ENCODE data around the gene KLHDC7A. TPM values are rescaled to one million over a fixed set of nuclear protein-coding genes. Genes with fewer than 3 reads are reported as not detected.

KLHDC7A gene
- total RNA-seq, 2 experiments from 2014 or later, result 0.91 to 2.6 TPM

DNA sequence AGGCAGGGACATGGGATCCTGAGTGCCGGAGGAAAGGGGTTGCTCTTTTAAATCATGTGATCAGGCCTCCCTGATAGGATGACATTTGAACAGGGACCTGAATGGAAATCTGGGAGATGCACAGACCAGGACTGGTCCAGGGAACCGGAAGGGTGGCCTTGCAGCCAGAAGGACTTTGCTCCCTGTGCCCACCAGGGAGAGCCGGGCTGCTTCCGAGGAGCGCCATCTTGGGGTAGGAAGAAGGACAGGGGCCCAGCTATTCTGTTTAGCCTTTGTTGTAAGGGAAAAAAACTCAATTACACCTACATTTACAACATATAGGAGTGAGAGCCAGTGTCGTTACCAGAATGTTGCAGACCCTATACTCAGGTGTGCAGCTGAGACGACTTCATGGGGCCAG lies 5.5 kb downstream of the KLHDC7A start:
- ChIA-PET CTCF (ENCODE audit: unreplicated experiment) (no interaction called here), POLR2A (interaction anchor here (0.7 kb wide), 3 partner anchors 26 to 1345 kb away, joined by 3 to 4 read pairs (median 3); no protein-coding TSS in a partner anchor)
- Histone ChIP-seq H3K4me2 (ENCODE audit: low read length) (no peak overlapping the region), H3K27ac (ENCODE audit: low read depth, low read length, poor library complexity, severe bottlenecking) (no peak overlapping the region), H3K79me2 (ENCODE audit: insufficient read depth, low read depth, low read length) (no peaks in the 10 kb centered on the region), H2AFZ (ENCODE audit: low read length) (no peak overlapping the region), H4K20me1 (ENCODE audit: insufficient read depth, low read length) (no peaks in the 10 kb centered on the region), H3K9me2 (ENCODE audit: insufficient read depth, low read length) (no peaks in the 10 kb centered on the region), H3K4me1 (ENCODE audit: insufficient read depth, low read length, poor library complexity, severe bottlenecking) (peaks cover 39% of the 10 kb centered on the region), H3K36me3 (ENCODE audit: insufficient read depth, low read length) (no peaks in the 10 kb centered on the region), H3K4me3 (ENCODE audit: low read depth, low read length, poor library complexity, severe bottlenecking) (no peak overlapping the region), H3K9me3 (ENCODE audit: low read length) (no peaks in the 10 kb centered on the region; the same call in 1 of the 2 replicates)
- BruUV-seq (replicated peaks), result no TSS peak
- no peak for DNase-seq (ENCODE audit: low spot score)
- TF ChIP-seq EZH2phosphoT487 (IDR thresholded peaks at IDR 0.05; ENCODE audit: borderline replicate concordance, low read depth, low read length), result no peak
- TF ChIP-seq, protein P1, sequence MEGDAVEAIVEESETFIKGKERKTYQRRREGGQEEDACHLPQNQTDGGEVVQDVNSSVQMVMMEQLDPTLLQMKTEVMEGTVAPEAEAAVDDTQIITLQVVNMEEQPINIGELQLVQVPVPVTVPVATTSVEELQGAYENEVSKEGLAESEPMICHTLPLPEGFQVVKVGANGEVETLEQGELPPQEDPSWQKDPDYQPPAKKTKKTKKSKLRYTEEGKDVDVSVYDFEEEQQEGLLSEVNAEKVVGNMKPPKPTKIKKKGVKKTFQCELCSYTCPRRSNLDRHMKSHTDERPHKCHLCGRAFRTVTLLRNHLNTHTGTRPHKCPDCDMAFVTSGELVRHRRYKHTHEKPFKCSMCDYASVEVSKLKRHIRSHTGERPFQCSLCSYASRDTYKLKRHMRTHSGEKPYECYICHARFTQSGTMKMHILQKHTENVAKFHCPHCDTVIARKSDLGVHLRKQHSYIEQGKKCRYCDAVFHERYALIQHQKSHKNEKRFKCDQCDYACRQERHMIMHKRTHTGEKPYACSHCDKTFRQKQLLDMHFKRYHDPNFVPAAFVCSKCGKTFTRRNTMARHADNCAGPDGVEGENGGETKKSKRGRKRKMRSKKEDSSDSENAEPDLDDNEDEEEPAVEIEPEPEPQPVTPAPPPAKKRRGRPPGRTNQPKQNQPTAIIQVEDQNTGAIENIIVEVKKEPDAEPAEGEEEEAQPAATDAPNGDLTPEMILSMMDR (conservative IDR thresholded peaks at IDR 0.05; ENCODE audit: low read length), result peak; percentile 53; the same call in 1 of the 2 replicates
- intact Hi-C loops (cut with micrococcal nuclease; ENCODE audit: unreplicated experiment), result no loop called here

DNA sequence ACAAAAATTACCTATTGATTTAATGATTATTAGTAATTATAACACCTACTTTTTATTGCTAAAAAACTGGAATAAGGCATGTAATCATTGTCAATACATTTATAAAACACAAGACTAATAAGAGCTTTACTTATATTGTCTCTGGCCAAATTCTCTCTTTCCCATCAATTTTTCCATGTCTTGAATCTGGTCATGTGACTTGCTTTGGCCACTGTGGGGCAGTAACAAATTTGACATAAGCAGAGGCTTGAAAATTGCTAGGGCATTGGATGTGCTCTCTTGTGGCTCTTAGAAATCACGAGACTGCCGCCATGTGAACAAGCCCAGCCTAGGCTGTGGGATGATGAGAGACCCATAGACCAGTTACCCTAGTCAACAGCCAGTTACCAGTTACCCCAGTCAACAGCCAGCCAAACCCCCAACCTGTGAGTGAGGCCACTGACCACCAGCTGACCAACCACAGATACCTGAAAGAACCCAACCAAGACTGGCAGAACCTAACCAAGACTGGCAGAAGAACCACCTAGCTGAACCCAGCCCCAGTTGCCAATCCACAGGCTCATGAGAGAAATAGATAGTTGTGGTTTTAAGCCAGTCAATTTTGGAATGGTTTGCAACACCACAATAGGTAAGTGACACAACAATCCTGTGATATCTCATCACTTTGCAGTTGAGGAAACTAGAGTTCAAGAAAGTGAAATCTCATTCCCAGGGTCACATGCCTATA lies 8.8 kb downstream of the KLHDC7A start:
- Histone ChIP-seq H3K9me2 (ENCODE audit: insufficient read depth, low read length) (no peaks in the 10 kb centered on the region), H3K36me3 (ENCODE audit: insufficient read depth, low read length) (no peaks in the 10 kb centered on the region), H3K4me2 (ENCODE audit: low read length) (no peak overlapping the region), H3K4me3 (ENCODE audit: low read depth, low read length, poor library complexity, severe bottlenecking) (no peak overlapping the region), H4K20me1 (ENCODE audit: insufficient read depth, low read length) (no peaks in the 10 kb centered on the region), H2AFZ (ENCODE audit: low read length) (no peak overlapping the region), H3K4me1 (ENCODE audit: insufficient read depth, low read length, poor library complexity, severe bottlenecking) (peaks cover 27% of the 10 kb centered on the region), H3K27ac (ENCODE audit: low read depth, low read length, poor library complexity, severe bottlenecking) (no peak overlapping the region), H3K9me3 (ENCODE audit: low read length) (peaks cover 5% of the 10 kb centered on the region; the same call in 1 of the 2 replicates), H3K79me2 (ENCODE audit: insufficient read depth, low read depth, low read length) (no peaks in the 10 kb centered on the region)
- intact Hi-C loops (cut with micrococcal nuclease; ENCODE audit: unreplicated experiment), result no loop called here
- no peak for DNase-seq (ENCODE audit: low spot score)
- TF ChIP-seq EZH2phosphoT487 (IDR thresholded peaks at IDR 0.05; ENCODE audit: borderline replicate concordance, low read depth, low read length), result no peak
- BruUV-seq (replicated peaks), result no TSS peak
- ChIA-PET POLR2A (interaction anchor here (1.1 kb wide), 1 partner anchor 8 kb away, joined by 4 read pairs; no protein-coding TSS in a partner anchor), CTCF (ENCODE audit: unreplicated experiment) (interaction anchor here (1.1 kb wide), 1 partner anchor 9 kb away, joined by 4 read pairs; the partner anchor contains the start of gene KLHDC7A)

DNA sequence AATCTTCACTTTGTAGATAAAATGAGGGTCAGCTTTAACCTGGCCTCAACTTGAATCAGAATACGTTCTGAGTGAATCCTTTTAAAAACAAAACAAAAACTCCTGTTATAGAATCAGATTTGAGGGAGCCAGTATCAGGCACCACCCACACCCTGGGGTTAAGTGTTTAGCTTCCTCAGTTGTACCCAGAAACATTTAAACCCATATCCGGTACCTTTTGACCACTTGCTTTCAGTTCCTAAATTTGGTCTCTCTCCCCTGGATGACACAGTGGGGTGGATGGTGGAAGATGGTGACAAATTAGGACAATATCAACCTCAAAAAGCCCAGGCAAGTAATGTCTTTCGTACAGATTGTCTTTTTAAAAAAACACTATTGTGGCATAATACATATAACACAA lies 10.4 kb downstream of the KLHDC7A start:
- ChIA-PET CTCF (ENCODE audit: unreplicated experiment) (no interaction called here), POLR2A (no interaction called here)
- H3K9me2 ChIP-seq (ENCODE audit: insufficient read depth, low read length), result no peaks in the 10 kb centered on the region
- BruUV-seq (replicated peaks), result no TSS peak
- TF ChIP-seq EZH2phosphoT487 (IDR thresholded peaks at IDR 0.05; ENCODE audit: borderline replicate concordance, low read depth, low read length), result no peak
- TF ChIP-seq, protein P1 (conservative IDR thresholded peaks at IDR 0.05; ENCODE audit: low read length), result no peak
- peak; percentile 66 for DNase-seq (ENCODE audit: low spot score)
- intact Hi-C loops (cut with micrococcal nuclease; ENCODE audit: unreplicated experiment), result no loop called here
- H2AFZ ChIP-seq (ENCODE audit: low read length), result peak overlapping the region; percentile 7; the same call in 1 of the 2 replicates
- no peaks in the 10 kb centered on the region for H3K79me2 ChIP-seq (ENCODE audit: insufficient read depth, low read depth, low read length)
- H3K4me2 ChIP-seq (ENCODE audit: low read length), result peak overlapping the region; percentile 52
- peak overlapping the region; percentile 22 for H3K27ac ChIP-seq (ENCODE audit: low read depth, low read length, poor library complexity, severe bottlenecking)
- peak overlapping the region; percentile 8 for H3K4me3 ChIP-seq (ENCODE audit: low read depth, low read length, poor library complexity, severe bottlenecking)
- H3K4me1 ChIP-seq (ENCODE audit: insufficient read depth, low read length, poor library complexity, severe bottlenecking), result peaks cover 27% of the 10 kb centered on the region
- H3K36me3 ChIP-seq (ENCODE audit: insufficient read depth, low read length), result no peaks in the 10 kb centered on the region
- H4K20me1 ChIP-seq (ENCODE audit: insufficient read depth, low read length), result no peaks in the 10 kb centered on the region
- H3K9me3 ChIP-seq (ENCODE audit: low read length), result peaks cover 5% of the 10 kb centered on the region; the same call in 1 of the 2 replicates
